ENCODE data around the gene PKM.

Gene PKM

GRCh38 chr15:72202302-72202701 lies 28.7 kb downstream of the PKM start:
- DNase-seq (ENCODE audit: low read depth) = no peak
- TF ChIP-seq, protein P1, sequence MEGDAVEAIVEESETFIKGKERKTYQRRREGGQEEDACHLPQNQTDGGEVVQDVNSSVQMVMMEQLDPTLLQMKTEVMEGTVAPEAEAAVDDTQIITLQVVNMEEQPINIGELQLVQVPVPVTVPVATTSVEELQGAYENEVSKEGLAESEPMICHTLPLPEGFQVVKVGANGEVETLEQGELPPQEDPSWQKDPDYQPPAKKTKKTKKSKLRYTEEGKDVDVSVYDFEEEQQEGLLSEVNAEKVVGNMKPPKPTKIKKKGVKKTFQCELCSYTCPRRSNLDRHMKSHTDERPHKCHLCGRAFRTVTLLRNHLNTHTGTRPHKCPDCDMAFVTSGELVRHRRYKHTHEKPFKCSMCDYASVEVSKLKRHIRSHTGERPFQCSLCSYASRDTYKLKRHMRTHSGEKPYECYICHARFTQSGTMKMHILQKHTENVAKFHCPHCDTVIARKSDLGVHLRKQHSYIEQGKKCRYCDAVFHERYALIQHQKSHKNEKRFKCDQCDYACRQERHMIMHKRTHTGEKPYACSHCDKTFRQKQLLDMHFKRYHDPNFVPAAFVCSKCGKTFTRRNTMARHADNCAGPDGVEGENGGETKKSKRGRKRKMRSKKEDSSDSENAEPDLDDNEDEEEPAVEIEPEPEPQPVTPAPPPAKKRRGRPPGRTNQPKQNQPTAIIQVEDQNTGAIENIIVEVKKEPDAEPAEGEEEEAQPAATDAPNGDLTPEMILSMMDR (IDR thresholded peaks at IDR 0.05; ENCODE audit: control insufficient read depth, extremely low read depth, insufficient read depth) = no peak
- no peak overlapping the region for H3K4me3 ChIP-seq (ENCODE audit: low read depth, low read length)

DNA sequence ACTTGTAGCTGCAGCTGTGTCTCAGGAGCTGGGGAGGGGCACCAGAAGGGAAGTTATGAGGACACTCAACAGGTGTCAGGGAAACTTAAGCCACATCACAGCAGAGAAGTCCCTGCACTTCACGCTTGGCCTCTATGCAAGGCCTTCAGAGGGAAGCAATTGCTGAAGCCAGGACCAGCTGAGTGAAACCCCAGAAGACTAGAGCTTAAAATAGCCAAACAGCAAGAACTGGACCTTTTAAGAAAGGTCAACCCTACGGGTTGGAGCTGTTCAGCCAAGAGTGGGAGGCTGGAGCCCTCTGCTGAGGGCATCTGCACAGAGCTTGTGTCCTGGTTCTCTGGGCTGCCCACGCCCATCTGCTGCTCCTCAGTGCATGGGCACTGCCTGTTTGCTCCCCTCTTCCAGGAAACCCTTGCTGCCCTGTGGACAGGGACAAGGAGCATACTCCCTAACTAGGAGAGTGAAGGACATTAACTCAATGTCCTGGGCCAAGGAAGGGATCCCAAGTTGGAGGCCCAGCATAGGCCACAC lies 29.5 kb downstream of the PKM start:
- DNase-seq (ENCODE audit: low read depth) = no peak
- TF ChIP-seq, protein P1 (IDR thresholded peaks at IDR 0.05; ENCODE audit: control insufficient read depth, extremely low read depth, insufficient read depth) = no peak
- H3K4me3 ChIP-seq (ENCODE audit: low read depth, low read length) = no peak overlapping the region

- H3K4me3 ChIP-seq (ENCODE audit: low read depth, low read length) = no peak overlapping the region
- TF ChIP-seq, protein P1 (IDR thresholded peaks at IDR 0.05; ENCODE audit: control insufficient read depth, extremely low read depth, insufficient read depth) = no peak
- no peak for DNase-seq (ENCODE audit: low read depth)
Observed at GRCh38 chr15:72200395-72201237, 30.4 kb downstream of the PKM start.

DNA sequence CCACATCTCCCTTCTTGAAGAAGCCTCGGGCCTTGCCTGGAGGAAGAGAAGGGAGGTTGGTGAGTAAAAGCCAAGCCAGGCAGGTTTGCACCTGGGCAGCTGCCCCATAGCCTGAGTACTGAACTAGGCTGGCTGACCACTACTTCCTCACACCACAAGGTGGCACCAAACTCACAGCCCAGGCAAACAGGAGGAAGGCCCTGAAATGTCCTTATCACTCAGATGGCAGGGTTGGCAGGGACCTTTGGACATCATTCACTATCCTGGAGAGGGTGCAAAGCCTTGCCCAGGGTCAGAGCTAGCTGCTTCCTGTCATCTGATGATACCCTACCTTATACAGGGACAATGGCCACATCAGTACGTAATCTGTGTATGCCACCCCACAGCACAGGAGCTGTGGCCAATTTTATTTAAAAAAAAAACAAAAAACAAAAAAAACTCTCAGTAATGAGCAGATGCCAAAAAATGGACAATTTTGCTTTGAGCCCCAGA lies 31.2 kb downstream of the PKM start:
- TF ChIP-seq, protein P1 (IDR thresholded peaks at IDR 0.05; ENCODE audit: control insufficient read depth, extremely low read depth, insufficient read depth) = peak; percentile 97
- no peak overlapping the region for H3K4me3 ChIP-seq (ENCODE audit: low read depth, low read length)
- DNase-seq (ENCODE audit: low read depth) = peak; percentile 40

DNA sequence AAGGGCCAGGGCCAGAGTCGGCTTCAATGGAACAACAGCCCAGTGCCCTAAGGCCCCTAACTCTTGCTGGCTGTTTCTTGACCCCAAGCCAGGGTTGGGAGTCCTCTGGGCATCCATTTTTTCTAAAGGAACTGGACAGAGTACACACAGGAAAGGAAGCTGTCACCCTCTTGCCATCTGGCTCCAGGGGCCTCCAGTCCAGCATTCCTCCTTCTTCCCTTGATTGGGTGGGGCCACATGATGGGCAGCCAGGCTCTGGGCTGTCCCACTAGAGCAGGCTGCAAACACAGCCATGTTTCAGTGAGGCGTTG lies 31.8 kb downstream of the PKM start:
- DNase-seq (ENCODE audit: low read depth) = no peak
- no peak overlapping the region for H3K4me3 ChIP-seq (ENCODE audit: low read depth, low read length)
- TF ChIP-seq, protein P1 (IDR thresholded peaks at IDR 0.05; ENCODE audit: control insufficient read depth, extremely low read depth, insufficient read depth) = no peak

GRCh38 chr15:72198356-72199204 lies 32.4 kb downstream of the PKM start:
- no peak for DNase-seq (ENCODE audit: low read depth)
- H3K4me3 ChIP-seq (ENCODE audit: low read depth, low read length) = no peak overlapping the region
- TF ChIP-seq, protein P1 (IDR thresholded peaks at IDR 0.05; ENCODE audit: control insufficient read depth, extremely low read depth, insufficient read depth) = no peak

Data from LNCaP clone FGC (cell line).